Measurements from ENCODE around the gene SLC1A2.

Gene SLC1A2

GRCh38 chr11:35271031-35271430 lies 148.3 kb downstream of the SLC1A2 start:
- no peak for DNase-seq (ENCODE audit: low spot score)

- no peak for DNase-seq (ENCODE audit: low spot score)
Observed at GRCh38 chr11:35270342-35270741, 149.0 kb downstream of the SLC1A2 start.

- DNase-seq (ENCODE audit: low spot score), result no peak
Observed at GRCh38 chr11:35267504-35267903, 151.9 kb downstream of the SLC1A2 start.

GRCh38 chr11:35265755-35266454 lies 153.5 kb downstream of the SLC1A2 start:
- no peak for DNase-seq (ENCODE audit: low spot score)

GRCh38 chr11:35262735-35263134 lies 156.6 kb downstream of the SLC1A2 start:
- no peak for DNase-seq (ENCODE audit: low spot score)

GRCh38 chr11:35262056-35262455 lies 157.3 kb downstream of the SLC1A2 start:
- no peak for DNase-seq (ENCODE audit: low spot score)

- no peak for DNase-seq (ENCODE audit: low spot score)
Observed at GRCh38 chr11:35261197-35261596, 158.2 kb downstream of the SLC1A2 start.

- DNase-seq (ENCODE audit: low spot score), result no peak
Observed at GRCh38 chr11:35260342-35260985, 158.9 kb downstream of the SLC1A2 start.

GRCh38 chr11:35259529-35259928 lies 159.8 kb downstream of the SLC1A2 start:
- DNase-seq (ENCODE audit: low spot score), result no peak

GRCh38 chr11:35257281-35257680 lies 162.1 kb downstream of the SLC1A2 start:
- DNase-seq (ENCODE audit: low spot score), result no peak

GRCh38 chr11:35256296-35256695 lies 163.1 kb downstream of the SLC1A2 start:
- no peak for DNase-seq (ENCODE audit: low spot score)

- DNase-seq (ENCODE audit: low spot score), result no peak
Observed at GRCh38 chr11:35255514-35255913, 163.8 kb downstream of the SLC1A2 start.

- DNase-seq (ENCODE audit: low spot score), result no peak
Observed at GRCh38 chr11:35253237-35253636, 166.1 kb downstream of the SLC1A2 start.

GRCh38 chr11:35250621-35251020 lies 168.7 kb downstream of the SLC1A2 start:
- no peak for DNase-seq (ENCODE audit: low spot score)

GRCh38 chr11:35250192-35250591 lies 169.2 kb downstream of the SLC1A2 start:
- no peak for DNase-seq (ENCODE audit: low spot score)

GRCh38 chr11:35248558-35249323 lies 170.6 kb downstream of the SLC1A2 start:
- no peak for DNase-seq (ENCODE audit: low spot score)

GRCh38 chr11:35247863-35248262 lies 171.5 kb downstream of the SLC1A2 start:
- no peak for DNase-seq (ENCODE audit: low spot score)

GRCh38 chr11:35247428-35247827 lies 171.9 kb downstream of the SLC1A2 start:
- DNase-seq (ENCODE audit: low spot score), result no peak

GRCh38 chr11:35246745-35247144 lies 172.6 kb downstream of the SLC1A2 start:
- no peak for DNase-seq (ENCODE audit: low spot score)

GRCh38 chr11:35245786-35246185 lies 173.6 kb downstream of the SLC1A2 start:
- DNase-seq (ENCODE audit: low spot score), result no peak

GRCh38 chr11:35245056-35245455 lies 174.3 kb downstream of the SLC1A2 start:
- DNase-seq (ENCODE audit: low spot score), result no peak

- no peak for DNase-seq (ENCODE audit: low spot score)
Observed at GRCh38 chr11:35243774-35244173, 175.6 kb downstream of the SLC1A2 start.
